ENCODE results near the gene MMP15.
"Not testable (repeated sequence)": the region's sequence is repeated elsewhere in the genome, so short reads cannot be mapped to it uniquely, and the experiment has no call there.

MMP15 gene

DNA sequence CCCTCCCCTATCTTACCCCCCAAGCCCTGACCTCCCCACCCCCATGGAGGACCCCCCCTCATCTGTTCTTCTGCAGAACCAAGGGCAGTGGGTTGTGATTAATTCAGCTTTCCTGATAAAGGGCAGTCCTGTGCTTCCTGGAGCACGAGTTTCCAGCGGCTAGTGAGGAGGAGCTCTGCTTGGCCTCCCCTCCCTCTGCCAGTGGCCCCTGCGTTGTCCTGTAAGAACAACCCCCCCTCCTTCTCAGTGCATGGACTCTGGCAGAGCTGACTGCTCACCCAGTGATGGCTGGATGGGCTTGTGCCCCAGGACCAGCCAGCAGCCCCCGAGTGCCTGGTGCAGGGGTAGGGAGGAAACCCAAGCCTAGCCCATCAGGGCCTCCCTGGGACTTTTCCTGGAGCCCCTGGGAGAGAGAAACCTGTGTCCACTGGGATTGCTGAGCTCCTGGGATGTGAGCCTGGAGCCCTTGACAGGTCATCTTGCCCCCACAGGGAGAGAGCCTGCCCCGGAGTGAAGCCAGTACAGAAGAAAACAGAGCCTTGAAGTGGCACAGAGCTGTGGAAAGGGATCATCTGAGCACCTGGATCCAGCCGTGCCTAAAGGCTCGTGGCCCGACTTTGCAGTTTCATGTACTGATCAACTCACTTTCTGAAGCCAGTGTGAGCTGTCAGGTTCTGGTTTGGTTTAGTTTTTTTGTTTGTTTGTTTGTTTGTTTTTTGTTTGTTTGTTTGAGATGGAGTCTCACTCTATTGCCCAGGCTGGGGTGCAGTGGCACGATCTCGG lies 26.5 kb downstream of the MMP15 start:
- no peak overlapping the region for H3K27ac ChIP-seq (ENCODE audit: insufficient read depth, low read depth, low read length, poor library complexity, severe bottlenecking)
- no peaks in the 10 kb centered on the region for H3K9me3 ChIP-seq (ENCODE audit: control insufficient read depth, low read length)
- WGBS, 2 experiments: 87 to 88% methylated on average over 10 of the region's 10 CpGs
- H3K36me3 ChIP-seq (ENCODE audit: control insufficient read depth, insufficient read depth, low read length): no peaks in the 10 kb centered on the region
- no peaks in the 10 kb centered on the region for H3K4me1 ChIP-seq (ENCODE audit: control insufficient read depth, insufficient read depth, low read length)
- no peak overlapping the region for H3K4me3 ChIP-seq (ENCODE audit: insufficient read depth, low read depth, low read length)
- no peaks in the 10 kb centered on the region for H3K27me3 ChIP-seq (ENCODE audit: control insufficient read depth, insufficient read depth, low read length, poor library complexity, severe bottlenecking)

DNA sequence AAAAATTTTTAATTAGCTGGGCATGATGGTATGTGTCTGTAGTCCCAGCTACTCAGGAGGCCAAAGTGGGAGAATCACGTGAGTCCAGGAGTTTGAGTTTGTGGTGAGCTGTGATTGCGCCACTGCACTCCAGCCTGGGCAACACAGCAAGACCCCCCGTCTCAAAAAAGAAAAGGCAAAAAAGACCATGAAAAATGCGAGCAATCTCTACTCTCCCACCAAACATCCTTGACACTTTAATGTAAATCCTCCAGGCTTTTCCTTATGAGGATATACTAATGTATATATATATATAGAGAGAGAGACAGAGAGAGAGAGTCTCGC lies 28.1 kb downstream of the MMP15 start:
- no peaks in the 10 kb centered on the region for H3K9me3 ChIP-seq (ENCODE audit: control insufficient read depth, low read length)
- H3K27me3 ChIP-seq (ENCODE audit: control insufficient read depth, insufficient read depth, low read length, poor library complexity, severe bottlenecking): no peaks in the 10 kb centered on the region
- no peaks in the 10 kb centered on the region for H3K36me3 ChIP-seq (ENCODE audit: control insufficient read depth, insufficient read depth, low read length)
- no peak overlapping the region for H3K27ac ChIP-seq (ENCODE audit: insufficient read depth, low read depth, low read length, poor library complexity, severe bottlenecking)
- WGBS, 2 experiments: 93 to 98% methylated on average over 4 to 5 of the region's 5 CpGs
- H3K4me1 ChIP-seq (ENCODE audit: control insufficient read depth, insufficient read depth, low read length): no peaks in the 10 kb centered on the region
- no peak overlapping the region for H3K4me3 ChIP-seq (ENCODE audit: insufficient read depth, low read depth, low read length)

DNA sequence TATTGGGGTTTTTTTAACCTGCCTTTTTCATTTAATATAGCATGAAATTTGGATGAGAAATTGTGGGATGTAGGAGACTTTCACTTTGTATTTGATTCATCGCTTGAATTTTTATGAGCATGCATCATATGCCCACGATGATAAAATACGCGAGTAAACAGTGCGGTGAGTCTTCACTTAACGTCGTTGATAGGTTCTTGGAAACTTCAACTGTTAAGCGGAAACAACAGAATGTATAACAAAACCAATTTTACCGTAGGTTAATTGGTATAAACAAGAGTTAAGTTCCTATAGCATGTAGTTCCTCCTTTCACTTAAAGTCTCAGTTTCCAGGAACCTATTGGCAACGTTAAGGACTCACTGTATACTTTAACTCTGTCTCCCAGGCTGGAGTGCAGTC lies 28.7 kb downstream of the MMP15 start:
- no peak overlapping the region for H3K27ac ChIP-seq (ENCODE audit: insufficient read depth, low read depth, low read length, poor library complexity, severe bottlenecking)
- H3K4me1 ChIP-seq (ENCODE audit: control insufficient read depth, insufficient read depth, low read length): no peaks in the 10 kb centered on the region
- H3K4me3 ChIP-seq (ENCODE audit: insufficient read depth, low read depth, low read length): no peak overlapping the region
- no peaks in the 10 kb centered on the region for H3K36me3 ChIP-seq (ENCODE audit: control insufficient read depth, insufficient read depth, low read length)
- no peaks in the 10 kb centered on the region for H3K27me3 ChIP-seq (ENCODE audit: control insufficient read depth, insufficient read depth, low read length, poor library complexity, severe bottlenecking)
- no peaks in the 10 kb centered on the region for H3K9me3 ChIP-seq (ENCODE audit: control insufficient read depth, low read length)
- 94% methylated on average over 10 of the region's 10 CpGs for WGBS, 2 experiments

DNA sequence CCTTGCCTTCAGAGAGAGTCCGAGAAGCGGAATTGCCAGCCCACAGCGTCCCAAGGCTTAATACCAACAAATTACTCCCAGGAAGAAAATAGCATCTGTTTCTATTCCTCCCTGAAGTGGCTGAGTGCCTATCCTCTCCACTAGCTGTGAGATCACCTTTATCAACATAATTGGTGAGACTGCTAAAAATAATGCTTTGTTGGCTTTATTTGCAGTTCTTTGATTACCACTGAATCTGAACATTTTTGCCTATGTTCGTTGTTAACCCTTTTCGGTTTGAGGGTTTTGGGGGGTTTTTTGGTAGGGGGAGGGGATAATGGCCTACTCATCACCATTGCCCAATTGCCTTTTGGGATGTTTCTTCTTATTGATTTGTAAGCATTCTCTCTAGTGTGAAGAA lies 31.0 kb downstream of the MMP15 start:
- WGBS, 2 experiments: 93 to 94% methylated on average over 5 of the region's 5 CpGs
- no peaks in the 10 kb centered on the region for H3K27me3 ChIP-seq (ENCODE audit: control insufficient read depth, insufficient read depth, low read length, poor library complexity, severe bottlenecking)
- no peaks in the 10 kb centered on the region for H3K4me1 ChIP-seq (ENCODE audit: control insufficient read depth, insufficient read depth, low read length)
- H3K36me3 ChIP-seq (ENCODE audit: control insufficient read depth, insufficient read depth, low read length): no peaks in the 10 kb centered on the region
- H3K9me3 ChIP-seq (ENCODE audit: control insufficient read depth, low read length): no peaks in the 10 kb centered on the region
- H3K4me3 ChIP-seq (ENCODE audit: insufficient read depth, low read depth, low read length): no peak overlapping the region
- H3K27ac ChIP-seq (ENCODE audit: insufficient read depth, low read depth, low read length, poor library complexity, severe bottlenecking): no peak overlapping the region

DNA sequence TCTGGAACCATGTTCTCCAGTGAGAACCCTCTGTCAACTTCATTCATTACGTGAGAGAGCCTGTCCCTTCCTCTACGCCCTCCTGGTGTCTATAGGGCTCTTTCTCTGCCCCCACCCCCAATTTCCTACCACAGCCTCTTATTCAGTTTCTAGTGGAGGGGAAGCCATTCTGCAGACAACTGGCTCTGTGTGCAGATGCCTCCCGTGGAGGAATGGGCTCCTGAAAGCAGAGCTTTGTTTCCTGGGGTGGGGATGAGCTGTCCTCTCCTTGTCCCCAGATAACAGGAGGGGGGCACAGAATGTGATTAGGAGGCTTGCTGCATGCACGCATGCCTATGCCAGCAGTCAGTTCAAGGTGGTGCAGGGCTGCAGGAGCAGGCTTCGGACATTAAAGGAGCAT lies 31.6 kb downstream of the MMP15 start:
- H3K36me3 ChIP-seq (ENCODE audit: control insufficient read depth, insufficient read depth, low read length): no peaks in the 10 kb centered on the region
- no peaks in the 10 kb centered on the region for H3K4me1 ChIP-seq (ENCODE audit: control insufficient read depth, insufficient read depth, low read length)
- WGBS, 2 experiments: 70% methylated on average over 5 of the region's 5 CpGs
- H3K9me3 ChIP-seq (ENCODE audit: control insufficient read depth, low read length): no peaks in the 10 kb centered on the region
- H3K27ac ChIP-seq (ENCODE audit: insufficient read depth, low read depth, low read length, poor library complexity, severe bottlenecking): no peak overlapping the region
- no peak overlapping the region for H3K4me3 ChIP-seq (ENCODE audit: insufficient read depth, low read depth, low read length)
- H3K27me3 ChIP-seq (ENCODE audit: control insufficient read depth, insufficient read depth, low read length, poor library complexity, severe bottlenecking): no peaks in the 10 kb centered on the region

DNA sequence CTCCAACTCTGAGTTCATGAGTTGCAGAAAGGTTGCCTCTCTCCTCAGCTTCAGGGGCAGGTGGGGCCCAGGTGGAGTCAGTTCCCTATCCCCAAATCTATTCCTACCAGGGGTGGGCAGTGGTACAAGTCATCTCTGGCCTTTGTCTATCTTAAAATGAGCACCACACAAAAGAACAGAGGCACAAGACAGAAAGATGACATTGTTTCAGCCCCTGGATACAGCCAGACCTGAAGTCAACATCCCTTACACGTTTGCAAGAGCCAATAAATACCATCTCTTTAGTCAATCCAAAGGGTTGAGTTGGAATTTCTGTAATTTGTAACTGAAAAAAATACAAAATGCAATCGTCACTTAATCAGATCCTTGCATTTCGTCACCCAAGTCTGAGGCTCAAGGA lies 32.2 kb downstream of the MMP15 start:
- H3K27me3 ChIP-seq (ENCODE audit: control insufficient read depth, insufficient read depth, low read length, poor library complexity, severe bottlenecking): no peaks in the 10 kb centered on the region
- WGBS, 2 experiments: 92 to 95% methylated on average over 2 to 3 of the region's 3 CpGs
- no peak overlapping the region for H3K4me3 ChIP-seq (ENCODE audit: insufficient read depth, low read depth, low read length)
- H3K27ac ChIP-seq (ENCODE audit: insufficient read depth, low read depth, low read length, poor library complexity, severe bottlenecking): no peak overlapping the region
- peaks cover 5% of the 10 kb centered on the region for H3K4me1 ChIP-seq (ENCODE audit: control insufficient read depth, insufficient read depth, low read length)
- H3K36me3 ChIP-seq (ENCODE audit: control insufficient read depth, insufficient read depth, low read length): no peaks in the 10 kb centered on the region
- no peaks in the 10 kb centered on the region for H3K9me3 ChIP-seq (ENCODE audit: control insufficient read depth, low read length)

DNA sequence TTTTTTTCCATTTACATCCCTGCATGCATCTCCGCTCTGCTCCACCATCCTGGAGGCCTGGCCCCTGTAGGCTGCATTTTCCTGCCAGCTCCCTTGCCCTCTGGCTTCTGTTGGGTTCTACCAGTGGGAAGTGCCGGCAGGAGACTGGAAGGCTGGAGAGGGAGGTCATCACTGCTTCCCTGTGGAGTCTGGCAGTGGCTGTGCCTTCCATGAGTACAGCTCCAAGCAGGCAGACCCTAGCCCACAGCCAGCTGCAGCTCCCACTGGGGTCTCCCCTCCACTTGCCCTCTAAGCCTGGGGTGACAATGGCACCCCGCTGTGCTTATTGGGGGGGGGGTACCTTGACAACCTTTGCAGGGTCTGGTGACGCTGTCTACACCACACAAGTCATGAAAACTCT lies 37.3 kb downstream of the MMP15 start:
- peaks cover 14% of the 10 kb centered on the region for H3K4me1 ChIP-seq (ENCODE audit: control insufficient read depth, insufficient read depth, low read length)
- no peaks in the 10 kb centered on the region for H3K27me3 ChIP-seq (ENCODE audit: control insufficient read depth, insufficient read depth, low read length, poor library complexity, severe bottlenecking)
- no peaks in the 10 kb centered on the region for H3K36me3 ChIP-seq (ENCODE audit: control insufficient read depth, insufficient read depth, low read length)
- no peaks in the 10 kb centered on the region for H3K9me3 ChIP-seq (ENCODE audit: control insufficient read depth, low read length)
- peak overlapping the region; percentile 50 for H3K27ac ChIP-seq (ENCODE audit: insufficient read depth, low read depth, low read length, poor library complexity, severe bottlenecking)
- 83 to 92% methylated on average over 2 to 4 of the region's 4 CpGs for WGBS, 2 experiments
- H3K4me3 ChIP-seq (ENCODE audit: insufficient read depth, low read depth, low read length): no peak overlapping the region

DNA sequence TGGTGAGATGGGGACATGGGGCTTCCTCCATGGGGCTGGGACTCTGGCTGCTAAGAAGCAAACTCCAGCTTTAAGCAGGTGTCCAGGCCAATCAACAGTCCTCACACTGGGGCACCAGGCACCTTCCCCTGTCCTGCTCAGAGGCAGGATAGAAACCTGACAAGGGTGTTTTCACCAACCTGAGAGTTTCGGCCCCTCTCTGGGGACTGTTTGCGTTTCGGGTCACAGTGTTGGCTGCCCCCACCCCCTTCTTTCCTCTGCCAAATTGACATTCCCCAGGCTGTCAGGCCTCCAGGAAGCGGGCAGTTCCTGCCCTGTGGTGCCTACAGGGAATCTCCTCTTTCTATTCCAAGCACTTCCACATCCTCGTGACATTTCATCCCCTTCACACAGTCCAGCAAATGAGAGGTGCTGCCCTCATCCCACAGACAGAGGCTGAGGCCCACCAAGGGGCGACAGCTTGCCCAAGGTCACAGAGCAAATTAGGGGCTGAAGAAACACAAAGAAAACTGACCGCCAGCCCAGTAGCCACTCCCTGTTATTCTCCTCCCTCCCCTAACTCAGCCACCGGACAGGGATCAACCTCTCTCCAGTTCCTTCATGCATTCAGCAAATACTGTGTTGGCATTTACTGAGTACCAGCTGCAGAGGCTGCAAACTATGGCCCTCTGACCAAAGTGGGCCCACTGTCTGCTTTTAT lies 38.0 kb downstream of the MMP15 start:
- no peak overlapping the region for H3K27ac ChIP-seq (ENCODE audit: insufficient read depth, low read depth, low read length, poor library complexity, severe bottlenecking)
- WGBS, 2 experiments: 63 to 68% methylated on average over 8 of the region's 8 CpGs
- peaks cover 14% of the 10 kb centered on the region for H3K4me1 ChIP-seq (ENCODE audit: control insufficient read depth, insufficient read depth, low read length)

DNA sequence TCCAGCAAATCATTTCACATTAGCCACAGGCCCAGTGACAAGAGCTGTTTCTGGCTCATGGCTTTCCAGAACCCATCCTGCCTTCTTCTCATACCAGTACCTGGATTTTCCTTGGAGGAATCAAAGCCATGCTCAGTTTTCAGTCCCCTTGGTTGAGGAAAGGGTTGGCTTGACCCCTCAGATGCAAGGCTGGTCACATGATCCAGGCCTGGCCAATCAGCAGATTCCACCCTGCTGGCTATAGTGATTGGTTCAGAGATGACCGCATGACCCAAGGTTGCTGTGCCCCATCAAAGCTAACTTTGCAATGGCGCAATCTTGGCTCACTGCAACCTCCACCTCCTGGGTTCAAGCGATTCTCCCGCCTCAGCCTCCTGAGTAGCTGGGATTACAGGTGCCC lies 45.0 kb downstream of the MMP15 start:
- no peaks in the 10 kb centered on the region for H3K27me3 ChIP-seq (ENCODE audit: control insufficient read depth, insufficient read depth, low read length, poor library complexity, severe bottlenecking)
- H3K4me1 ChIP-seq (ENCODE audit: control insufficient read depth, insufficient read depth, low read length): no peaks in the 10 kb centered on the region
- WGBS, 2 experiments: 88 to 91% methylated on average over 4 of the region's 4 CpGs
- H3K4me3 ChIP-seq (ENCODE audit: insufficient read depth, low read depth, low read length): no peak overlapping the region
- H3K36me3 ChIP-seq (ENCODE audit: control insufficient read depth, insufficient read depth, low read length): no peaks in the 10 kb centered on the region
- H3K9me3 ChIP-seq (ENCODE audit: control insufficient read depth, low read length): no peaks in the 10 kb centered on the region
- no peak overlapping the region for H3K27ac ChIP-seq (ENCODE audit: insufficient read depth, low read depth, low read length, poor library complexity, severe bottlenecking)

More for the DNA sequence above, 38.0 kb downstream of the MMP15 start:
- no peaks in the 10 kb centered on the region for H3K9me3 ChIP-seq (ENCODE audit: control insufficient read depth, low read length)
- H3K27me3 ChIP-seq (ENCODE audit: control insufficient read depth, insufficient read depth, low read length, poor library complexity, severe bottlenecking): no peaks in the 10 kb centered on the region
- no peaks in the 10 kb centered on the region for H3K36me3 ChIP-seq (ENCODE audit: control insufficient read depth, insufficient read depth, low read length)
- no peak overlapping the region for H3K4me3 ChIP-seq (ENCODE audit: insufficient read depth, low read depth, low read length)

DNA sequence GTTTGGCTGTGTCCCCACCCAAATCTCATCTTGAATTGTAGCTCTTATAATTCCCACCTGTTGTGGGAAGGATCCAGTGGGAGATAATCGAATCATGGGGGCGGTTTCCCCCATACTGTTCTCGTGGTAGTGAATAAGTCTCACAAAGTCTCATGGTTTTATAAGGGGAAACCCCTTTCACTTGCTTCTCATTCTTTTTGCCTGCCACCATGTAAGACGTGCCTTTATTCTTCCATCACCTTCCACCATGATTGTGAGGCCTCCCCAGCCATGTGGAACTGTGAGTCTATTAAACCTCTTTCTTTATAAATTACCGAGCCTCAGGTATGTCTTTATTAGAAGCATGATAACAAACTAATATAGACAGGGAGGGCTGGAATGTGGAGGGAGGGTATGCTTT lies 46.6 kb downstream of the MMP15 start:
- H3K27me3 ChIP-seq (ENCODE audit: control insufficient read depth, insufficient read depth, low read length, poor library complexity, severe bottlenecking); H3K4me3 ChIP-seq (ENCODE audit: insufficient read depth, low read depth, low read length); H3K27ac ChIP-seq (ENCODE audit: insufficient read depth, low read depth, low read length, poor library complexity, severe bottlenecking); H3K9me3 ChIP-seq (ENCODE audit: control insufficient read depth, low read length); H3K4me1 ChIP-seq (ENCODE audit: control insufficient read depth, insufficient read depth, low read length); H3K36me3 ChIP-seq (ENCODE audit: control insufficient read depth, insufficient read depth, low read length): not testable (repeated sequence)
- 79 to 92% methylated on average over 4 to 5 of the region's 5 CpGs for WGBS, 2 experiments

Measured in ectodermal cell (in vitro differentiated cells).